GM08714 (cell line): ENCODE results near the gene ALDH3B1.

Experiments used
- H3K4me3 ChIP-seq: fragments of 200-500 bp; sonication (Bioruptor generic); 2 replicates; pipeline ENCODE4 v1.5.1; 2014; ENCODE audit warnings: mild to moderate bottlenecking, low read length, inconsistent platforms
- ZNF274 ChIP-seq: IDR thresholded peaks from 2 replicates; pipeline ENCODE4 v1.6.1; 2012; ENCODE audit warnings: mild to moderate bottlenecking, low read depth, low read length

The ALDH3B1 gene

DNA sequence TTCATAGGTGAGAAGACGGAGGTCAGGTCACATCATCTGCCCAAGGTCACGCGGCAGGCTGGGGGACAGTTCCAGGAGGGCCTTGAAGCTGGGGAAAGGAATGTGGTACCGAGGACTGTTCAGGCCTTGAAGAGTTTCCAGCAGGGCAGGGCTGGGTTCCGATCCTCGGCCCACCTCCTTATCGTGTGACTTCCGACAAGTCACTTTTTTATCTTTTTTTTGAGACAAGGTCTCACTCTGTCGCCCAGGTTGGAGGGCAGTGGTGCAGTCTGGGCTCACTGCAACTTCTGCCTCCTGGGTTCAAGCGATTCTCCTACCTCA lies 21.0 kb downstream of the ALDH3B1 start:
- TF ChIP-seq ZNF274: no peak
- H3K4me3 ChIP-seq: peak overlapping the region; percentile 79

DNA sequence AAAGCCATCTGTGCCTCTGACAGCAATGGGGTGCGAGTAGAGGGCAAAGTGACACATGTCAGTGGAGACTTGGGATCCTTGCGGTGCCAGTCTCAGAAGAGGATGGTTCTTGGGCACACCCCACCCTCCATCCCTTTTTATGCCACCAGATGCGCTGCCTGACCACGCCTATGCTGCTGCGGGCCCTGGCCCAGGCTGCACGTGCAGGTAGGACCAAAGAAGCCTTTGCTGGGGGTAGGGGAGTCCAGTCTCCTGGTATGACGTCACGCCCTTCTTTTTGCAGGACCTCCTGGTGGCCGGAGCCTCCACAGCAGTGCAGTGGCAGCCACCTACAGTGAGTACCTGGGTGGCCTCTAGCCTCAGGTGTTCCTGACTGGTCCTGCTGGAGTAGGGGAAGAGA lies 21.9 kb downstream of the ALDH3B1 start:
- no peak overlapping the region; the same call in 1 of the 2 replicates for H3K4me3 ChIP-seq

DNA sequence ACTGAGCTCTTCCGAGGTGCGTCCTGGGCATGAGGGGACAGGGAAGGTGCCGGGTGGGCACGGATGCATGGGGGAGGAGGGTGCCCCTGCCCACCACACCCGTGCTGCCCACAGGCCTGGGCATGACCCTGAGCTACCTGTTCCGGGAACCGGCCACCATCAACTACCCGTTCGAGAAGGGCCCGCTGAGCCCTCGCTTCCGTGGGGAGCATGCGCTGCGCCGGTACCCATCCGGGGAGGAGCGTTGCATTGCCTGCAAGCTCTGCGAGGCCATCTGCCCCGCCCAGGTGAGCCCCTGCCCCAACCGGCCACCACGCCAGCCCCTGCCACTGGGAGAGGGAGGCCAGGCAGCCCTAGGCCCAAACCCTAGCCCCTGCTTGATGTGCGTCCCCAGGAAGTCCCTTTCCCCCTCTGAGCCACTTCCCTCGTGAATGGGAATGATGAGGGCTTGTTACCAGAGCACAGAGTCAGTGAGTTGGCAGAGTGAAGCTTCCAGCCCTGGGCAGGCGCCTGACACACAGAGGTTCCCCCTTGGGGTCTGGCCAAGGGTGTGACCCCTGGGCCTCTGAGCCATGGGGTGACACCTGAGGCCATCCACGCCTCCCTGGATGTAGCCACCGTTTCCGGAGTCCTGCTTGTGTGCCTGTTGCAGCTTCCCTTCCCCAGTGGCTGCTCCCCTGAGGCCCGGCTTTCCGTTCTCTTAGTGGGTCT lies 23.0 kb downstream of the ALDH3B1 start:
- TF ChIP-seq ZNF274: no peak
- no peak overlapping the region for H3K4me3 ChIP-seq

More for the DNA sequence above, 21.9 kb downstream of the ALDH3B1 start:
- no peak for TF ChIP-seq ZNF274

DNA sequence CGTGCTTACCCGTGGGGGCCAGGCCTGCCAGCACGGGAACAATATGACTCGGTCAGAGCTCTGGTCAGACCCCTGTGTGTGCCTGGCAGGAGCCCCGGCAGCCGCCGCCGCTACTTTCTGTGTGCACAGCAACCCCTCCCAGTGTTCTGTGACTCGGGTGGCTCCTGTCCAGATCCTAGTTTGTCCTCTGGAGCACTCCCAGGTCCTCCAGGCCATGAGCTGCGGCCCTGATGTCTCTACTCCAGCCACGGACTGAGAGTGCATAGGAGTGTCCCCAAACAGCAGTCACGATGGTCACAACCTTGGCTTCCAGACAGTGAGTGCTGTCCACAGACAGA lies 23.6 kb downstream of the ALDH3B1 start:
- H3K4me3 ChIP-seq: no peak overlapping the region
- no peak for TF ChIP-seq ZNF274

DNA sequence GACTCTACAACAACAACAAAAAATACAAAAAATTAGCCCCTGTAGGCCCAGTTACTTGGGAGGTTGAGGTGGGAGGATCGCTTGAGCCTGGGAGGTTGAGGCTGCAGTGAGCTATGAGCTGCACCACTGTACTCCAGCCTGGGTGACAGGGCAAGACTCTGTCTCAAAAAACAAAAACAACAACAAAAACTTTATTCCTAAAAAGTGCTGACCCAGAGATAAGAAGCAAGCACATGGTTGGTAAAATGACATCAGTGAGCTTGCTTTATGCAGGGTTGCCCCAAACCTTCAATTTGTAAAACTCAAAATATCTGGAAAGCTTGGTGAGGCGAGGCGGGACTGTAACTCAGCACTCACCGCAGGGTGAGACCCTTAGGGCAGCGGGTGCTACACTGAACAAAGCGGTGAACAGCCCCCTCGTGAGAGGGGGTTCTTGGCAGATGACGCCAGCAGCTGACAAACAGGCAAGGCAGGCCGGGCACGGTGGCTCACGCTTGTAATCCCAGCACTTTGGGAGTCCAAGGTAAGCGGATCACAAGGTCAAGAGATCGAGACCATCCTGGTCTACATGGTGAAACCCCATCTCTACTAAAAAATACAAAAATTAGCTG lies 25.2 kb downstream of the ALDH3B1 start:
- TF ChIP-seq ZNF274: no peak
- no peak overlapping the region for H3K4me3 ChIP-seq

DNA sequence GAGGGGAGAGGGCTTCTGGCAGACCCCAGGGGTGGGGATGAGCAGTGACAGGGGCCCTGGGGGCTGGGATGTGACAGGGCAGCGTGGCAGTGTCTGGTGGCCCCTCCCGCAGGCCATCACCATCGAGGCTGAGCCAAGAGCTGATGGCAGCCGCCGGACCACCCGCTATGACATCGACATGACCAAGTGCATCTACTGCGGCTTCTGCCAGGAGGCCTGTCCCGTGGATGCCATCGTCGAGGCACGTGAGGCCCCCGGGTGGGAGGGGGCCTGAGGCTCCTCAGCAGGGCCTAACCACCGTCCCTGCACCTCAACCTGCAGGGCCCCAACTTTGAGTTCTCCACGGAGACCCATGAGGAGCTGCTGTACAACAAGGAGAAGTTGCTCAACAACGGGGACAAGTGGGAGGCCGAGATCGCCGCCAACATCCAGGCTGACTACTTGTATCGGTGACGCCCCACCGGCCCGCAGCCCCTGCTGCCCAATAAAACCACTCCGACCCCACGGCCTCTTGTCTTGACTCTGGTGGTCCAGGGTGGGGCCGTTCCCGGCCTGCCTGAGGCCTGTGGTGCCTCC lies 26.1 kb downstream of the ALDH3B1 start:
- no peak overlapping the region for H3K4me3 ChIP-seq
- no peak for TF ChIP-seq ZNF274

DNA sequence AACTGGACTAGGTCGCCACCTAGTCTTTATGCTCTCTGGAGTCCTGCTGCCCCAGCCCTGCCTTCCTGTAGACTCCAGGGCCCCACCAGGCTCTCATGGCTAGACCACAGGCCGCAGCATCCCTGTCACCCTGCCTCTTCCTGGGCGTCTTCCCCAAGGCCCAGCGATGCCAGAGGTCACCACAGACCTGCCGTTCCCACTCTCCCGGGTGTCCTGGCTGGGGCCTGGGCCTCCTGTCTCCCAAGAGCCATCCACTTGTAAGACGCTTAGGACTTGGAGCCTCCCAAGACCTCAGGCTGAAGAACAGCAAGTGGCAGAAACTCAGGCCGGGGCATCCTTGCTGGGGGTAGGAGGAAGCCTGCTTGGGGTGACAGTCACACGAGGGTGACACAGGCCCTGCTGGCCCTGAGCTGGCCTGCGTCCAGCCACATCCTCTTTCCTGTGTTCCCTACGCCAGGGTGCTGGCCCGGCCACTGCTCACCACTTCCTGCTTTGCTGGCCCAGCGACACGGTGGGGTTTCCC lies 26.7 kb downstream of the ALDH3B1 start:
- no peak for TF ChIP-seq ZNF274
- H3K4me3 ChIP-seq: no peak overlapping the region

DNA sequence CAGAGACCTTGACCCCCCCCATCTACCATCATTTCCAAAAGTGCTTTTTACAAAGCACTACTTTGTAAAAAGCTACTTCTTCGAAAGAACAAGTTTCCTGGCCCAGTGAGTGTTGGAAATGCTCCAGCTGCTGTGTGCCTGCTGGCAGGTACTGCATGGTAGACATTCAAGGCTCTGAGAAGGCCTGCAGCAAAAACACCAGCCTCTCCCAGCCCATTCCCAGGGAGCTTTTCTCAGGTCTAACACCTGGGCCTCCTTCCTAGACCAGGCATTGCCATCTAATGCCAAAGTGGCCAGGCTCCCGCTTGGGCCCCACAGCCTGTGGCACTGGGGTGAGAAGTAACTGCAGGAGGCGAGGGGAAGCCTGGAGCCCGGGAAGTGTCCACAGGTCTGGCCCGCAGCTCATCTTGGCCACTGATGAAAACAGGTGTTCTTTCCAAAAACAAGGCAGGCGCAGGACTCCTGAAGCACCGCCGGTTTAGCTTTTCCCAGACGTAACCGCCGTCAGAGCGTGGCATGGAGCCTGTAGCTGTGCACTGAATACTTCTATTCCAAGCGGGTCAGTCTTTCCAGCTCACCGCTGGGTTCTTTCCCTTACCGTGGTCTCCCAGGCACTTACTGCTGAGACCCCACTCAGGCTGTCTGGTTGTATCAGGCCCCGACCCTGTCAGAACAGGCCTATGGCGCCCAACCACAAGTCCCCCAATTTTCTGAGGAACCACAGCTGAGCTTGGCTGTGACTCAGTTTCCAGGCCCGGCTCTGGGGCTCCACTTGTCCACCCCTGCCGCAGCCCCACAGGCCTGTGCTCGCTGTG lies 27.5 kb downstream of the ALDH3B1 start:
- no peak overlapping the region for H3K4me3 ChIP-seq

DNA sequence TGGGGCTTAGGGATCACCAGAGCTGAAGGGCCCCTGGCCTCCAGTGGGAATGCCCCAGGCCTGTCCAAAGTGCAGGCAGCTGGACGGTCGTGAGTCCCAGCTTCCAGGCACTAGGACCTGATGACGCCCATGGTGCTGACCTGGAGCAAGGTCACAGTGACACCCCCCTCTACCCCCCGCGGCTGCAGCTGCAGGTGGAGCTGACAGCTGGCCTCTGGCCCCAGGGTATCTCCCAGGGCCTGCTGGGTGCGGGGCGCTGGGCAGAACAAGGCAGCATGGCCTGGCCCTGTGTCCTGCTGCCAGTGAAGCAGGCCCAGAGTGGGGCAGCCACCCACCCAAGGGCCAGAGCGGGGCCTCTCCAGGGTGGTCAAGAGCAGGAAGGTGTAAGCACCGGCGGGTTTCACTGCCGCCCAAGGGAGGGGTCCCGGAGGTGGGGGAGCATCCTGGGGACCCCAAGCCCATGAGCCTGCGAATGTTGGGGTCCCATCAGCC lies 28.1 kb downstream of the ALDH3B1 start:
- TF ChIP-seq ZNF274: no peak
- peak overlapping the region; percentile 75; the same call in 1 of the 2 replicates for H3K4me3 ChIP-seq

More for the DNA sequence above, 27.5 kb downstream of the ALDH3B1 start:
- TF ChIP-seq ZNF274: no peak

DNA sequence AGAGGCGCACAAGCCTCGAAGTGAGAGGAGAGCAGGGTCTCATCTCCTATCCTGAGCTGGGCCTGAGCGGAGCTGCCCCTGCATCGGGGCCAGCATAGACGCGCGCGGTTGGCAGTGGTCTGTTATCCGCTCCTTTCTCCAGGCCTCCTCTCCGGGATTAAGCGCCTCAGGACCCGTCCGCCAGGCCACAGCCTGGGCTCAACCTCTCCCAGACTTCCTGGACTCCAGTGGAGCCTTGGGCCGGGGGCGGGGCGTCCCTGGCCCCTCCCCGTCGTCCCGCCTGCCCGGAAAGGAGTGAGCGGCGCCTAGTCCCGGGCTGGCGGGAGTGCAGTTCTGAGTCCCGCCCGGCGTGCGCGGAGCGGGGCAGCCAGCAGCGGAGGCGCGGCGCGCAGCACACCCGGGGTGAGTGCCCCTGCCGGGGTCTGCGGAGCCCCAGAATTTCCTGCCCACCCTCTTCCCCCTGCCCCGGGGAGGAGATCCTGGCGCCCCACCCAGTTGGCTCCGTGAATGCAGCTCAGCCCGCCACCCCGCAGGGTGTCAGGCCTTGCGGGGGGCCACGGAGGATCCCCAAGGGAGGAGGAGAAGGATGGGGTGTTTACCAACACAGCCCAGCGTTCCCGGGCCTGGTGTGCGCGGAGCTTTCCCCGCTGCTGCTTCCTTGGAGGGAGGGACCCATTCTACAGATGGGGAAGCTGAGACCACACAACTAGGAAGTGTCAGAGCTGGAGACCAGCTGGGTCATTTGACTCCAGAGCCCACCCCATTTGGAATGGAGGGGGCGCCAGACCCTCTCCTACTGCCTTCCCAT lies 28.8 kb downstream of the ALDH3B1 start, which contains the start of gene TCIRG1:
TCIRG1 (plus strand) TSS at position 308 of the 808 bp plus-strand sequence. CDS start 2,247 bp downstream, outside the sequence.
- peak within 1 kb of the TSS; percentile 75; the same call in 1 of the 2 replicates for H3K4me3 ChIP-seq
- no peak for TF ChIP-seq ZNF274

DNA sequence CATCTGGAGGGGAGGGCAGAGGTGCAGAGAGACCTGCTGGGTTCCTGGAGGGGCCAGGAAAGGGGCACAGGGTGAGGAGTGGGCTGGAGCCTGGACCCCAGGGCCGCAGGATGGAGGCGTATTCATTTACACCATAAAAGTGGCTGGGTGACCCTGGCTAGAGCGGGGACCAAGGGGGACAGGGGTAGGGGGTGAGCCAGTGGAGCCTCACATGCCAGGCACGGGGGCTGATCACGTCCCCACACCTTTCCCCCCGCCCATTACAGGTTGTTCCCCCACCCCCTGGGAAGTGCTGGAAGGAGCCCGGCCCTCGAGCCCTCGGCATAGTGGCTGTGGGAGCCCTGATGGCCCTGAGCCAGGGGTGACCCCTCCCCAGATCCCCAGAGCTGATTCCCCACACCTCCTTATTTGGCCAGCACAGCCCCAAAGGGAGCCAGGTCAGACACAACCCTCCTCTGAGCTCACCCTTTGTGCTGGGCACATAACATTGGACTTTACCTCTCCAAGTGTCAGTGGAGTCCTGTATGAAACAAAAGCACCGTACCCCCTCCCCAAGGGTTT lies 29.5 kb downstream of the ALDH3B1 start:
- TF ChIP-seq ZNF274: no peak
- H3K4me3 ChIP-seq: peak overlapping the region; percentile 75; the same call in 1 of the 2 replicates

DNA sequence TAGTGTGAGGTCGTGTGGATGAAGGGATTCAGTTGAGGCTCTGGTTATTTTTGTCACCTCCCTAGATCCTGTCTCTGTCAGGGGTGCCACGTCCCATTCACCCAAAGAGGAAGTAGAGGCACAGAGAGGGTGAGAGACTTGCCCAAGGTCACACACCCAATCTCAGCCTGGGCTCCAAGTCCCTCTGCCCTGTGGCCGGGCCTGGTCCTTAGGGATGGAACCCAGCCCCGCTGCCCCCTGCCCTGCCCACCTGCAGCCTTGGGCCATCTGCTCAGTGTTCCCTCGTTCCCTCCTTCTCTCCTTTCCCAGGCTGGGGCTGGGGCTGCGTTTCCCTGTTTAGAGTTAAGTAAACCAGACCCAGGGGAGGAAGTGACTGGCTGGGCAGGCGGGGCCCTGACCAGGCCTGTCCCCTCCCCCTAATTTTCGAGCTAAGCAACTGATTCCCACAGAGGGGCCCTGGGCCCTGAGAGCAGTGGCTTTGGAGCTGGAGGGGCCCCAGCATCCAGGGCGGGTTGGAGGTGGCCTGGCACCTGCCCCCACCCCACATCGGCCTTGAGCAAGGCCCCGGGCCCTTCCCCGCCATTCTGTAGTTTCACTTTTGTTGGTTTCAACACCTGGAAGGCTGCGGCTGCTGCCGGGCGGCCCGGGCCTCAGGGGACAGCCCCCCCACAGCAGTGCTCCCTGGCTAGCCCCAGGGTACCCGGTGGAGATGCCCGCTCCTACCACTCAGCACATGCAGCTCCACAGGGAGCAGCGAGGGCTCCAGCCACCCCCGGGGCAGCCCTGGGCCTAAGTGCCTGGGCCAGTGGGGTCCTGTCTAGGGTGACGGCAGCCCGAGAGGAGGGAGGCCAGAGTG lies 30.2 kb downstream of the ALDH3B1 start:
- peak overlapping the region; percentile 75; the same call in 1 of the 2 replicates for H3K4me3 ChIP-seq
- no peak for TF ChIP-seq ZNF274
